ENCODE data around the gene HELZ. TPM values are rescaled to one million over a fixed set of nuclear protein-coding genes. Genes with fewer than 3 reads are reported as not detected.

HELZ gene
- total RNA-seq = 63.5 and 70.5 TPM in 2 replicates
- long read RNA-seq, transcript HELZ-202 (14 exons, 1,872 nt) = major isoform, 41 of 125 reads
- long read RNA-seq, partial matches to known transcripts = 48 of 125 reads
- long read RNA-seq, other reads (novel, unspliced or antisense) = 33 of 125 reads

- H3K27ac Mint-ChIP-seq (ENCODE audit: unreplicated experiment) = peak within 1 kb of the TSS; percentile 73
- no peaks in the 10 kb centered on the region for H3K36me3 Mint-ChIP-seq (ENCODE audit: unreplicated experiment)
- no peaks in the 10 kb centered on the region for H3K27me3 Mint-ChIP-seq (ENCODE audit: unreplicated experiment)
- peaks cover 44% of the 10 kb centered on the region for H3K4me1 Mint-ChIP-seq (ENCODE audit: unreplicated experiment)
- no peaks in the 10 kb centered on the region for H3K9me3 Mint-ChIP-seq (ENCODE audit: unreplicated experiment)
- DNase-seq (ENCODE audit: extremely low spot score, unreplicated experiment) = peak; percentile 88
- TF ChIP-seq, protein P1, sequence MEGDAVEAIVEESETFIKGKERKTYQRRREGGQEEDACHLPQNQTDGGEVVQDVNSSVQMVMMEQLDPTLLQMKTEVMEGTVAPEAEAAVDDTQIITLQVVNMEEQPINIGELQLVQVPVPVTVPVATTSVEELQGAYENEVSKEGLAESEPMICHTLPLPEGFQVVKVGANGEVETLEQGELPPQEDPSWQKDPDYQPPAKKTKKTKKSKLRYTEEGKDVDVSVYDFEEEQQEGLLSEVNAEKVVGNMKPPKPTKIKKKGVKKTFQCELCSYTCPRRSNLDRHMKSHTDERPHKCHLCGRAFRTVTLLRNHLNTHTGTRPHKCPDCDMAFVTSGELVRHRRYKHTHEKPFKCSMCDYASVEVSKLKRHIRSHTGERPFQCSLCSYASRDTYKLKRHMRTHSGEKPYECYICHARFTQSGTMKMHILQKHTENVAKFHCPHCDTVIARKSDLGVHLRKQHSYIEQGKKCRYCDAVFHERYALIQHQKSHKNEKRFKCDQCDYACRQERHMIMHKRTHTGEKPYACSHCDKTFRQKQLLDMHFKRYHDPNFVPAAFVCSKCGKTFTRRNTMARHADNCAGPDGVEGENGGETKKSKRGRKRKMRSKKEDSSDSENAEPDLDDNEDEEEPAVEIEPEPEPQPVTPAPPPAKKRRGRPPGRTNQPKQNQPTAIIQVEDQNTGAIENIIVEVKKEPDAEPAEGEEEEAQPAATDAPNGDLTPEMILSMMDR (IDR thresholded peaks at IDR 0.05) = no peak
- peak within 1 kb of the TSS; percentile 90 for H3K4me3 Mint-ChIP-seq (ENCODE audit: unreplicated experiment)
Measured at GRCh38 chr17:67245073-67245693, at the start of gene HELZ. HELZ (minus strand) TSS chr17:67245196; CDS start chr17:67218804, 26,392 bp downstream.

DNA sequence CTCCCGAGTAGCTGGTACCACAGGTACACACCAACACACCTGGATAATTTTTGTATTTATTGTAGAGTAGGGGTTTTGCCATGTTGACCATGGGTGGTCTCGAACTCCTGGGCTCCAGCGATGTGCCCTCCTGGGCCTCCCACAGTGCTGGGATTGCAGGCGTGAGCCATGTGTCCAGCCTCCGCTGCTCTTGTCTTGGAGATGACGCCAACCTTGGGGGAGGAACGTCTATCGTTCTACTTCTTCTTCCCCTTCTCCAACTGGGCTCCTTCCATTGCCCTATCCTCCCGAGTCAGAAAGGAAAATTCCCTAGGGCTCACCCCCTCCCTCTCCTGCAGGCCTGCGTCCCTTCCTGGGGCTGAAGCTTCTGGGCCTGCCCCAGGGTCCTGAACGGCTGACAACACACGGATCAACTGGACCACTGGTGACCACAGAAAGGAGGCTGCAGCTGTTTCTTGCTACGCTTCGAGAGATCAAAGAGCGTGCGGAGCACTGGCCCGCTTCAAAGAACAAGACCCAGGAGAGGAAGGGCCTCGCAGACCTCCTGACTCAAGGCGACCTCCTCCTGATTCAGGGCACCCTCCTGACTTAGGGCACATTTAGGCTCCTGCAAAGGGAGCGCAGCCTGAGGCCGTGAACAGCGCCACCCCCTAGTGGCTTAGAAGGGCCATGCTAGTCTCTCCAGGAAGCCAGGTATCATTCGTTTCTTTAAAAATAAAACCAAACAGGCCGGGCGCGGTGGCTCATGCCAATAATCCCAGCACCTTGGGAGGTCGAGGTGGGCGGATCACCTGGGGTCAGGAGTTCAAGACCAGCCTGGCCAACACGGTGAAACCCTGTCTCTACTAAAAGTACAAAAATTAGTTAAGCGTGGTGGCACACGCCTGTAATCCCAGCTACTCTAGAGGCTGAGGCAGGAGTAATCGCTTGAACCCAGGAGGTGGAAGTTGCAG, 48.5 kb upstream of the HELZ start:
- DNase-seq (ENCODE audit: extremely low spot score, unreplicated experiment) = no peak
- H3K27ac Mint-ChIP-seq (ENCODE audit: unreplicated experiment) = no peak overlapping the region
- peaks cover 25% of the 10 kb centered on the region for H3K4me1 Mint-ChIP-seq (ENCODE audit: unreplicated experiment)
- no peaks in the 10 kb centered on the region for H3K36me3 Mint-ChIP-seq (ENCODE audit: unreplicated experiment)
- H3K27me3 Mint-ChIP-seq (ENCODE audit: unreplicated experiment) = no peaks in the 10 kb centered on the region
- no peaks in the 10 kb centered on the region for H3K9me3 Mint-ChIP-seq (ENCODE audit: unreplicated experiment)
- no peak overlapping the region for H3K4me3 Mint-ChIP-seq (ENCODE audit: unreplicated experiment)
- TF ChIP-seq, protein P1 (IDR thresholded peaks at IDR 0.05) = peak; percentile 65

- Mint-ChIP-seq H3K36me3 (ENCODE audit: unreplicated experiment) (no peaks in the 10 kb centered on the region), H3K4me1 (ENCODE audit: unreplicated experiment) (peaks cover 27% of the 10 kb centered on the region), H3K27ac (ENCODE audit: unreplicated experiment) (peak overlapping the region; percentile 86)
Measured at GRCh38 chr17:67290711-67291291, 45.8 kb upstream of the HELZ start.

GRCh38 chr17:67290244-67290643, 45.2 kb upstream of the HELZ start:
- Mint-ChIP-seq H3K4me3 (ENCODE audit: unreplicated experiment) (no peak overlapping the region), H3K27ac (ENCODE audit: unreplicated experiment) (peak overlapping the region; percentile 68), H3K9me3 (ENCODE audit: unreplicated experiment) (no peaks in the 10 kb centered on the region), H3K36me3 (ENCODE audit: unreplicated experiment) (no peaks in the 10 kb centered on the region), H3K27me3 (ENCODE audit: unreplicated experiment) (no peaks in the 10 kb centered on the region), H3K4me1 (ENCODE audit: unreplicated experiment) (peaks cover 27% of the 10 kb centered on the region)
- TF ChIP-seq, protein P1 (IDR thresholded peaks at IDR 0.05) = no peak
- DNase-seq (ENCODE audit: extremely low spot score, unreplicated experiment) = no peak

More at GRCh38 chr17:67290711-67291291, 45.8 kb upstream of the HELZ start:
- TF ChIP-seq, protein P1 (IDR thresholded peaks at IDR 0.05) = no peak
- Mint-ChIP-seq H3K27me3 (ENCODE audit: unreplicated experiment) (no peaks in the 10 kb centered on the region), H3K9me3 (ENCODE audit: unreplicated experiment) (no peaks in the 10 kb centered on the region), H3K4me3 (ENCODE audit: unreplicated experiment) (no peak overlapping the region)
- no peak for DNase-seq (ENCODE audit: extremely low spot score, unreplicated experiment)

Data from osteocyte (in vitro differentiated cells).